HG03571 (cell line): Measurements from ENCODE around the gene ARHGEF37.
"Not testable (repeated sequence)": the region's sequence is repeated elsewhere in the genome, so short reads cannot be mapped to it uniquely, and the experiment has no call there.

Experiments used
- ATAC-seq: cut with Tn5 transposase; IDR thresholded peaks from one replicate; pipeline ENCODE4 v1.9.1; 2021; ENCODE audit not compliant: unreplicated experiment

Gene ARHGEF37

GRCh38 chr5:149581192-149581861 is at the start of gene ARHGEF37:
TSS of gene ARHGEF37 (plus strand) at chr5:149581498. CDS start at chr5:149597770, 16,272 bp downstream.
- no peak for ATAC-seq

GRCh38 chr5:149532413-149532812 is 48.9 kb upstream of the ARHGEF37 start:
- no peak for ATAC-seq

DNA sequence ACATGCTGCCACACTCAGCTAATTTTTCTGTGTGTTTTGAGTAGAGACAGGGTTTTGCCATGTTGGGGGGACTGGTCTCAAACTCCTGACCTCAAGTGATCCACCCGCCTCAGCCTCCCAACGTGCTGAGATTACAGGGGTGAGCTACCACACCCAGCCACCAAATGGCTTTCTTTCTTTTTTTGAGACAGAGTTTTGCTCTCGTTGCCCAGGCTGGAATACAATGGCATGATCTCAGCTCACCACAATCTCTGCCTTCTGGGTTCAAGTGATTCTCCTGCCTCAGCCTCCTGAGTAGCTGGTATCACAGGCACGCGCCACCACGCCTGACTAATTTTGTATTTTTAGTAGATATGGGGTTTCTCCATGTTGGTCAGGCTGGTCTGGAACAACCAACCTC is 45.5 kb upstream of the ARHGEF37 start:
- ATAC-seq: not testable (repeated sequence)

DNA sequence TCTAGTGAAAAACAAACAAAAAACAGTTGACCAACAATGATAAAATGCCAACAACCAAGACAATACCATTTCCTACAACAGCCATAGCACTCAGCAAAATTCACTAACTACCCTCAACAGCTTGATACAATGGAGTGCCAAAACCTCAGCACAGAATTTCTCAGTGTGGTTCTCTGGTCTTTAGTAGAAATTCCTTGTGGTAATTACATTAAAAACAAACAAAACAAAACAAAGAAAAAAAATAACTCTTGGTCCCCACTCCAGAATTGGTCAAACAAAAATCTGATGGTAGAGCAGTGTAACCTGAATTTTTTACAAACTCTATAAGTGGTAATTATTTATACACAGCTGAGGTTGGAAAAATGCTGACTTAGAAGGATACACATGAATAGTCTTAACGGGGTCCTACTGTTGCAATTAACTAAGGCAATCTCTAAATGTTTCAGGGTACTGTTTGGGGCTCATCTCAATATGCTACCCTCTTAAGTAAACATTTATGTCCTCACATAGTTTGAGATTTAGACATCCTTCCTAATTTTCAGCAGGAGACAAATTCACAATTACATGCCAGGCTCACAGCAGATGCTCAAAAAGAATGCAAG is 43.8 kb upstream of the ARHGEF37 start:
- no peak for ATAC-seq

GRCh38 chr5:149540089-149540488 is 41.2 kb upstream of the ARHGEF37 start:
- ATAC-seq: no peak

GRCh38 chr5:149541893-149542292 is 39.4 kb upstream of the ARHGEF37 start:
- ATAC-seq: no peak

GRCh38 chr5:149543361-149544027 is 37.8 kb upstream of the ARHGEF37 start:
- no peak for ATAC-seq

GRCh38 chr5:149544028-149544420 is 37.3 kb upstream of the ARHGEF37 start:
- ATAC-seq: no peak

- ATAC-seq: no peak
Measured at GRCh38 chr5:149545327-149545726, 36.0 kb upstream of the ARHGEF37 start.

GRCh38 chr5:149546974-149547373 is 34.3 kb upstream of the ARHGEF37 start:
- no peak for ATAC-seq

GRCh38 chr5:149549461-149550267 is 31.6 kb upstream of the ARHGEF37 start:
- peak; percentile 31 for ATAC-seq

DNA sequence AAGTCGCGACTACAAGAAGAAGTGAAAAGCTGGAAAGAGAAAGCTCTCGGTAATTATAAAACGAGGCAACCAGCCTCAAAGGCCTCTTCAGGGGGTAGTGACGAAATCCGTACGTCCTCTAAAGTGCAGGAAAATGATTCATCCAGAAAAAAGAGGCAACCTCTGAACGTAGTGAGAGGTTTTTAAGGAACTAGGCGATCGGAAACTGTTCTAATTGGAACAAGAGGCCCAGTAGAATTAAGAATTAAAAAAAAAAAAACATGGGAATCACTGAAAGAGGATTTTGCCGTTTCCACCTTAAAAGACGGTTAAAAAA is 31.1 kb upstream of the ARHGEF37 start:
- ATAC-seq: no peak

DNA sequence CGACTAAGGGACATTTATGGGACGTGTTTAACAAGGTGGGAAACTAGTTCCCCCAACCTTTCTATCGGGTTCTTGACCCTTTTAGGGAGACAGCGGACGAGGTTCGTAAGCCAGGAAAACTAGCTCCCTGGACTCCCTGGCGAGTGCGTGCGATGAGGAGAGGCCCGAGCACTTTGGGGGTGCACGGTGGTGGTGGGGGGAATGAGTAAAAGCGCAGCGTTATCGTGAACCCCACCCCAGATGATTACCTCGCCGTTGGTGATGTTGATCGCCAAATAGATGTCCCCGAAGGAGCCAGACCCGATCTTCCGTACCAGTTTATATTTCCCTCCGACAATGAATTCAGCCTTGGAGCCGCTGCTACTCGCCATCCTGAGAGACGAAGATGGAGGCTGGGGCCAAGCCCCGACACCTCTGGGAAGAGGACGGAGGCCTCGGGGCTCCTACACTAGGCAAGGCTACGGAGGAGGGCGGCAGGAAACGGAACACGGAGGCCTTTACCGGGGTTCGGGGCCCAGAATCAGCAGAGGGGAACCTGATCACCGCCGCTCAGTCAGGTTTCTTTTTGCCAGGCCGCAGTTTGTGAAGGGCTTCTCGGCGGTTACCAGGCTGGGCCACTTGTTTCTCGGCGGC is 30.6 kb upstream of the ARHGEF37 start:
- ATAC-seq: peak; percentile 6

GRCh38 chr5:149551227-149552037 is 29.9 kb upstream of the ARHGEF37 start, which contains the start of gene CSNK1A1:
TSS of gene CSNK1A1 (minus strand) at chr5:149551439. CDS start at chr5:149550964, 475 bp downstream.
- ATAC-seq: peak; percentile 91

GRCh38 chr5:149552038-149552494 is 29.2 kb upstream of the ARHGEF37 start:
- ATAC-seq: no peak

GRCh38 chr5:149552553-149553160 is 28.6 kb upstream of the ARHGEF37 start:
- no peak for ATAC-seq

- ATAC-seq: no peak
Measured at GRCh38 chr5:149559706-149560105, 21.6 kb upstream of the ARHGEF37 start.

DNA sequence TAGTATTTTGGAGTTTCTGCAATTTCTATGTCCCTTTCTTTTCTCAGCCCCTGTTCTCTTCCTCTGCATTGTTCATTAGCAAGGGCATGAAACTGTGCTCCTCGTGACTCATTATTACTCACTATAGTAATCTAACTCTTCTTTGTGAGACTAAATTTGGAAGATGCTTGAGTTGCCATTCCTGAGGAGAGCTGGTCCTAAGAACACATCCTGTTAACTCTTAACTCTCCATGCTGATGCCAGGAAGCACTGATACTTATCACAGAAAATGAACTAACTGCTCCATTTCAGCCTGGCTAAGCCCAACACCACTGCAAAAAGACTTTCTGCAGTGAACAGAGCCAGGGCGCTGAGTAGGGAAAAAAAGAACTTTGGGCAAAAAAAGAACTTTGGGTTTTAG is 19.4 kb upstream of the ARHGEF37 start:
- ATAC-seq: no peak

- no peak for ATAC-seq
Measured at GRCh38 chr5:149563466-149563865, 17.8 kb upstream of the ARHGEF37 start.
